Measurements from ENCODE around the gene EIF4ENIF1.
"Not testable (repeated sequence)": the region's sequence is repeated elsewhere in the genome, so short reads cannot be mapped to it uniquely, and the experiment has no call there.

EIF4ENIF1 gene
- 25.1 reads per million, percentile 52 among the genes with 10 or more reads in this experiment for total RNA-seq

- peak; percentile 81 for DNase-seq
Measured at GRCh38 chr22:31489632-31490495, at the start of gene EIF4ENIF1. TSS of gene EIF4ENIF1 (minus strand) at chr22:31489842. CDS start at chr22:31488718, 1,124 bp downstream.

GRCh38 chr22:31538815-31539214 lies 49.2 kb upstream of the EIF4ENIF1 start:
- DNase-seq: no peak

GRCh38 chr22:31537019-31537535 lies 47.4 kb upstream of the EIF4ENIF1 start:
- DNase-seq: no peak

GRCh38 chr22:31533374-31533773 lies 43.7 kb upstream of the EIF4ENIF1 start:
- no peak for DNase-seq

- no peak for DNase-seq
Measured at GRCh38 chr22:31532060-31532459, 42.4 kb upstream of the EIF4ENIF1 start.

GRCh38 chr22:31530823-31531195 lies 41.2 kb upstream of the EIF4ENIF1 start:
- no peak for DNase-seq

GRCh38 chr22:31526270-31526669 lies 36.6 kb upstream of the EIF4ENIF1 start:
- no peak for DNase-seq

GRCh38 chr22:31524132-31524531 lies 34.5 kb upstream of the EIF4ENIF1 start:
- not testable (repeated sequence) for DNase-seq

GRCh38 chr22:31520051-31520450 lies 30.4 kb upstream of the EIF4ENIF1 start:
- no peak for DNase-seq

GRCh38 chr22:31509061-31509762 lies 19.6 kb upstream of the EIF4ENIF1 start:
- no peak for DNase-seq

- DNase-seq: no peak
Measured at GRCh38 chr22:31508536-31508935, 18.9 kb upstream of the EIF4ENIF1 start.

- not testable (repeated sequence) for DNase-seq
Measured at GRCh38 chr22:31507517-31507916, 17.9 kb upstream of the EIF4ENIF1 start.

- no peak for DNase-seq
Measured at GRCh38 chr22:31504282-31504681, 14.6 kb upstream of the EIF4ENIF1 start.

GRCh38 chr22:31503211-31503964 lies 13.7 kb upstream of the EIF4ENIF1 start:
- DNase-seq: no peak

- DNase-seq: no peak
Measured at GRCh38 chr22:31501738-31502137, 12.1 kb upstream of the EIF4ENIF1 start.

GRCh38 chr22:31497148-31497938 lies 7.7 kb upstream of the EIF4ENIF1 start:
- DNase-seq: peak; percentile 25

GRCh38 chr22:31496735-31497146 lies 7.1 kb upstream of the EIF4ENIF1 start:
- peak; percentile 38 for DNase-seq

- DNase-seq: peak; percentile 96
Measured at GRCh38 chr22:31496007-31496734, 6.5 kb upstream of the EIF4ENIF1 start, which contains the start of gene SFI1. TSS of gene SFI1 (plus strand) at chr22:31496536. CDS start at chr22:31508285, 11,749 bp downstream.

- DNase-seq: no peak
Measured at GRCh38 chr22:31495343-31495742, 5.7 kb upstream of the EIF4ENIF1 start.

GRCh38 chr22:31493355-31493754 lies 3.7 kb upstream of the EIF4ENIF1 start:
- not testable (repeated sequence) for DNase-seq

GRCh38 chr22:31492151-31492550 lies 2.5 kb upstream of the EIF4ENIF1 start:
- DNase-seq: no peak
